Fibroblast of lung (primary cell): ENCODE data around the gene WDR45B. TPM values are rescaled to one million over a fixed set of nuclear protein-coding genes. Genes with fewer than 3 reads are reported as not detected.

Source experiments
- DNase-seq, 2 donors: peaks; one replicate each; pipeline versions ENCODE4 v3.0.0 to v3.0.0-alpha.2; 2010; ENCODE audit warnings: low read depth in 2 of 2
- H2AFZ ChIP-seq: 2 replicates; pipeline ENCODE4 v1.5.1; 2012; ENCODE audit warnings: low read length, control low read depth, inconsistent platforms
- H3K27ac ChIP-seq: 2 replicates; pipeline ENCODE4 v1.5.1; 2011; ENCODE audit warnings: low read length, control low read depth; ENCODE audit not compliant: insufficient read depth
- H3K27me3 ChIP-seq: 2 replicates; pipeline ENCODE4 v1.5.1; 2011; ENCODE audit warnings: mild to moderate bottlenecking, low read length; ENCODE audit not compliant: control insufficient read depth, insufficient read depth
- H3K36me3 ChIP-seq: 2 replicates; pipeline ENCODE4 v1.5.1; 2011; ENCODE audit warnings: low read length; ENCODE audit not compliant: control insufficient read depth, insufficient read depth
- H3K4me1 ChIP-seq: 2 replicates; pipeline ENCODE4 v1.5.1; 2011; ENCODE audit warnings: low read length; ENCODE audit not compliant: control insufficient read depth, insufficient read depth; ENCODE audit errors: extremely low read depth
- H3K4me2 ChIP-seq: 2 replicates; pipeline ENCODE4 v1.5.1; 2011; ENCODE audit warnings: low read length, control low read depth; ENCODE audit not compliant: insufficient read depth; ENCODE audit errors: extremely low read depth
- H3K4me3 ChIP-seq, 4 experiments: fragments of 200-600 bp in 1 of 4; sonication (generic) in 1 of 4; replicated peaks in 1 of 4; 2 replicates each; pipeline ENCODE4 v1.5.1; 2011 to 2016; ENCODE audit warnings: low read length in 4 of 4, low read depth in 3 of 4, mild to moderate bottlenecking in 3 of 4, control low read depth in 2 of 4, inconsistent platforms in 1 of 4, mixed read lengths in 1 of 4; ENCODE audit not compliant: insufficient read depth in 1 of 4; ENCODE audit errors: control extremely low read depth in 1 of 4
- H3K79me2 ChIP-seq: 2 replicates; pipeline ENCODE4 v1.5.1; 2012; ENCODE audit warnings: mild to moderate bottlenecking, low read length, inconsistent platforms; ENCODE audit not compliant: control insufficient read depth, insufficient read depth
- H3K9ac ChIP-seq: 2 replicates; pipeline ENCODE4 v1.5.1; 2011; ENCODE audit warnings: mild to moderate bottlenecking, low read length, control low read depth; ENCODE audit not compliant: insufficient read depth
- H3K9me3 ChIP-seq: 2 replicates; pipeline ENCODE4 v1.5.1; 2012; ENCODE audit warnings: low read depth, low read length; ENCODE audit not compliant: control insufficient read depth, insufficient read depth
- H4K20me1 ChIP-seq: 2 replicates; pipeline ENCODE4 v1.5.1; 2011; ENCODE audit warnings: low read length; ENCODE audit not compliant: control insufficient read depth, insufficient read depth; ENCODE audit errors: extremely low read depth
- CTCF ChIP-seq, 2 donors: IDR thresholded peaks in 1 of 2; conservative IDR thresholded peaks in 1 of 2; 1 replicate in 1 of 2; 2 replicates in 1 of 2; pipeline ENCODE4 v1.5.1; 2011 to 2012; ENCODE audit warnings: low read length in 2 of 2, control low read depth in 1 of 2, inconsistent platforms in 1 of 2, low read depth in 1 of 2, mild to moderate bottlenecking in 1 of 2
- EZH2 ChIP-seq: IDR thresholded peaks from 2 replicates; pipeline ENCODE4 v1.5.1; 2012; ENCODE audit warnings: low read length, control low read depth, mild to moderate bottlenecking; ENCODE audit errors: missing control alignments
- polyA plus RNA-seq, 2 donors: library from polyadenylated mRNA; depleted of rRNA in 1 of 2; stranded (reverse) in 1 of 2; unstranded in 1 of 2; fragments of >200 nt; gene quantifications; 2 replicates each; pipeline ENCODE4 v1.2.1, GENCODE V29; 2011 to 2012; ENCODE audit warnings: missing spikeins in 1 of 2
- total RNA-seq: library from RNA; depleted of rRNA; stranded (reverse); fragments of >200 nt; gene quantifications from 2 replicates; pipeline ENCODE4 v1.2.1, GENCODE V29; 2014

Gene WDR45B
- total and polyA plus RNA-seq, 2 donors (not counting 1 experiment from before 2014, with no cell fraction given) = 66.2 to 95.2 TPM

GRCh38 chr17:82613283-82614094 is 34.8 kb downstream of the WDR45B start:
- no peaks in the 10 kb centered on the region for H4K20me1 ChIP-seq
- H3K4me3 ChIP-seq = no peak overlapping the region
- no peak overlapping the region for H2AFZ ChIP-seq
- no peak overlapping the region for H3K4me2 ChIP-seq
- H3K79me2 ChIP-seq = no peaks in the 10 kb centered on the region
- no peaks in the 10 kb centered on the region for H3K4me1 ChIP-seq
- no peaks in the 10 kb centered on the region for H3K9me3 ChIP-seq
- TF ChIP-seq CTCF (conservative IDR thresholded peaks at IDR 0.05 in 1 of 2, IDR thresholded peaks at IDR 0.05 in 1 of 2; ENCODE audit: low read depth in 1 of 2, low read length in 2 of 2) = no peak
- TF ChIP-seq EZH2 = no peak
- H3K9ac ChIP-seq = no peak overlapping the region
- H3K27ac ChIP-seq = no peak overlapping the region
- peaks cover 25% of the 10 kb centered on the region for H3K36me3 ChIP-seq
- no peaks in the 10 kb centered on the region for H3K27me3 ChIP-seq
- DNase-seq = no peak

DNA sequence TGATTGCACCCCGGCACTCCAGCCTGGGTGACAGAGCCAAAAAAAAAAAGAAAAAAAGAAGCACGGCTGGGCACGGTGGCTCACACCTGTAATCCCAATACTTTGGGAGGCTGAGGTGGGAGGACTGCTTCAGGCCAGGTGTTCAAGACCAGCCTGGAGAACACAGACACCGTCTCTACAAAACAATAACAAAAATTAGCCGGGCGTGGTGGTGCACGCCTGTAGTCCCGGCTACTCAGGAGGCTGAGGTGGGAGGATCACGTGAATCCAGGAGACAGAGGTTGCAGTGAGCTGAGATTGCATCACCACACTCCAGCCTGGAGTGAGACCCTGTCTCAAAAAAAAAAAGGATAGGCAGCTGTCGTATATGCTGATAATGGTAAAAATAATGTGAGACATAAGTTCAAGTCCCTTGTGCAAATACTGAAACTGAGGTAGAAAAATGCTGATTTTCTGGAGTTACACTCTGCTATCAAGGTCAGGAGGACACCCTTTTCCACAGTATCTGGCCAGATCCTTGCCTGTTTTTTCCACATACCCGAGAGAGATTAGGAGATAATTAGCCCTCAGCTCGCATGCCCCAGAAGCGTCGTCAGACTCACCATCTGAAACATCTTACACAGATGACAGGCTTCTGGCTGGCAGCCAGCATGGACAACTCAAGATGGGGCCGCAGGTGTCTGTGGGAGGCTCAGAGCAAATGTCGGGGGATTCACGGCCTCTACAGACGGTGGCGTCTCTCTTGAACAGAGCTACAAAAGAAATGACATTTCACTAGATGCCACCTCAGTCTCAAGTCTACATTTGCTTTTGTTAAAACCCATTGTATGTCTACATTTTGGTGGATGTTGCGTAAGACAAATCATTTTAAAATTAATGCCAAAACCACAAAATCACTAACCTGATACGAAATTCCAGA is 36.8 kb downstream of the WDR45B start:
- Histone ChIP-seq H3K9ac (no peak overlapping the region), H3K27ac (no peak overlapping the region), H3K36me3 (peaks cover 17% of the 10 kb centered on the region), H3K4me1 (no peaks in the 10 kb centered on the region), H3K4me3 (no peak overlapping the region), H3K9me3 (no peaks in the 10 kb centered on the region), H3K79me2 (no peaks in the 10 kb centered on the region), H3K27me3 (no peaks in the 10 kb centered on the region), H4K20me1 (no peaks in the 10 kb centered on the region), H3K4me2 (no peak overlapping the region), H2AFZ (no peak overlapping the region)
- no peak for TF ChIP-seq EZH2
- TF ChIP-seq CTCF (conservative IDR thresholded peaks at IDR 0.05 in 1 of 2, IDR thresholded peaks at IDR 0.05 in 1 of 2; ENCODE audit: low read depth in 1 of 2, low read length in 2 of 2) = no peak
- DNase-seq = peak; percentile 49 to 57

DNA sequence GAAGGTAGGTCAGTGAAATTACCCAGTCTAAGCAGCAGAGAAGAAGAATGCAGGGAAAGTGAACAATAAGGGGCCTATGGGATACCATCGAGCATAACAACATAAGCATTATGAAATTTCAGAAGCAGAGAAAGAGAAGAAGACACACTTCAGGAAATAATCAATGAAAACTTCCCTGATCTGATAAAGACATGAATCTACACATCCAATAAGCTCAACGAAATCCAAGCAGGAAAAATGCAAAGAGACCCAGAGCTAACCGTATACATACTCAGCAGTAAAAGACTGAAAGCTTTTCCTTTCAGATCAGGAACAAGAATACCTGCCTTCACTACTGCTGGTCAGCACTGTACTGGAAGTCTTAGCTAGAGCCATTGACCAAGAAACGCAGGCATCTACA is 38.6 kb downstream of the WDR45B start:
- Histone ChIP-seq H3K4me1 (no peaks in the 10 kb centered on the region), H3K4me2 (no peak overlapping the region), H3K79me2 (no peaks in the 10 kb centered on the region), H4K20me1 (no peaks in the 10 kb centered on the region), H3K36me3 (peaks cover 11% of the 10 kb centered on the region), H3K4me3 (no peak overlapping the region), H3K27ac (no peak overlapping the region), H2AFZ (no peak overlapping the region), H3K27me3 (no peaks in the 10 kb centered on the region), H3K9me3 (no peaks in the 10 kb centered on the region), H3K9ac (no peak overlapping the region)
- DNase-seq = no peak
- TF ChIP-seq EZH2 (no peak), CTCF (conservative IDR thresholded peaks at IDR 0.05 in 1 of 2, IDR thresholded peaks at IDR 0.05 in 1 of 2; ENCODE audit: low read depth in 1 of 2, low read length in 2 of 2) (no peak)
